GM19351 (cell line): ENCODE data around the gene ST6GALNAC1.
"Not testable (repeated sequence)": the region's sequence is repeated elsewhere in the genome, so short reads cannot be mapped to it uniquely, and the experiment has no call there.

Experiments used
- ATAC-seq: cut with Tn5 transposase; IDR thresholded peaks from one replicate; pipeline ENCODE4 v1.9.1; 2021; ENCODE audit warnings: mild to moderate bottlenecking, moderate library complexity; ENCODE audit not compliant: unreplicated experiment

Gene ST6GALNAC1

DNA sequence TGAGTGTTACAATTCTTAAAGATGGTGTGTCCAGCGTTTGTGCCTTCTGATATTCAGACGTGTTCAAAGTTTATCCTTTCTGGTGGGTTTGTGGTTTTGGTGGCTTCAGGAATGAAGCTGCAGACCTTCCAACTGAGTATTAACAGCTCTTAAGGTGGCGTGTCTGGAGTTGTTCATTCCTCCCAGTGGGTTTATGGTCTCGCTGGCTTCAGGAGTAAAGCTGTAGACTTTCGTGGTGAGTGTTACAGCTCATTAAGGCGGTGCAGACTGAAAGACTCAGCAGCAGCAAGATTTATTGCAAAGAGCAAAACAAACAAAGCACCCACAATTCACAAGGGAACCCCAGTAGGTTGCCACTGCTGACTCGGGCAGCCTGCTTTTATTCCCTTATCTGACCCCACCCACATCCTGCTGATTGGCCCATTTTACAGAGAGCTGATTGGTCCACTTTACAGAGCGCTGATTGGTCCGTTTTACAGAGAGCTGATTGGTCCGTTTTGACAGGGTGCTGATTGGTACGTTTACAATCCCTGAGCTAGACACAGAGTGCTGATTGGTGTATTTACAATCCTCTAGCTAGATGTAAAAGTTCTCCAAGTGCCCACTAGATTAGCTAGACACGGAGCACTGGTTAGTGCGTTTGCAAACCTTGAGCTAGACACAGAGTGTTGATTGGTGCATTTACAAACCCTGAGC is 29.3 kb downstream of the ST6GALNAC1 start:
- ATAC-seq: not testable (repeated sequence)

- no peak for ATAC-seq
Observed at GRCh38 chr17:76612977-76613851, 30.3 kb downstream of the ST6GALNAC1 start.

GRCh38 chr17:76612465-76612864 is 31.1 kb downstream of the ST6GALNAC1 start:
- no peak for ATAC-seq

DNA sequence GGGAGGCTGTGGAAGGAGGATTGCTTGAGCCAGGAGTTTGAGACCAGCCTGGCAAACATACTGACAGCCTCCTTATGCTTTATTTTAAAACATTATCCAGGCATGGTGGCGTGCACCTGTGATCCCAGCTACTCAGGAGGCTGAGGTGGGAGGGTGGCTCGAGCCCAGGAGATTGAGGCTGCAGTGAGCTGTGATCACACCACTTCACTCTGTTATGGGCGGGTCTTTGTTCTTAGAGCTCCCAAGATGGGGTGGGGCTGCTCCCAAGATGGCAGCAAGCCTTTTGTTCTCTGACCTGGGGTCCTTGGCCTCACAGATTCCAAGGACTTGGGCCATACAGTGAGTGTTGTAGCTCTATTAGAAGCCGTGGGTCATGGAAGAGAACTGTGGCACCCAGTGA is 31.8 kb downstream of the ST6GALNAC1 start:
- no peak for ATAC-seq

GRCh38 chr17:76611080-76611749 is 32.3 kb downstream of the ST6GALNAC1 start:
- ATAC-seq: not testable (repeated sequence)

DNA sequence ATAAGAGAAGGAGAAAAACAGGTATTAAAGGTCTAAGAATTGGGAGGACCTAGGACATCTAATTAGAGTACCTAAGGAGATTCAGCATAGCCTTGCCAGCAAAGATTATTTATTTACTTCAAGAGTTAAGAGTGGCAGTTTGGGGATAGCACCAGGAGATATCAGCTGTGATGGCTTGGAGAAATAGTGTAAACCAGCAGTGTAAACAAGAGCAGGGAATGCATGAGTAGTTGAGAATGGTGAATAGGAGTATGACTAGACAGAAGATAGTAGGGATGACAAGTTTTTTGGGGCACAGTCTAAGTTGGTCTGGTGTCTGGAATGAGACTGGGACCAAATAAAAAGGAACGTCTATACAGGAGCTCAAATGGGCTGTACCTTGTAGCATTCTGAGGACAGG is 36.9 kb downstream of the ST6GALNAC1 start:
- ATAC-seq: not testable (repeated sequence)

DNA sequence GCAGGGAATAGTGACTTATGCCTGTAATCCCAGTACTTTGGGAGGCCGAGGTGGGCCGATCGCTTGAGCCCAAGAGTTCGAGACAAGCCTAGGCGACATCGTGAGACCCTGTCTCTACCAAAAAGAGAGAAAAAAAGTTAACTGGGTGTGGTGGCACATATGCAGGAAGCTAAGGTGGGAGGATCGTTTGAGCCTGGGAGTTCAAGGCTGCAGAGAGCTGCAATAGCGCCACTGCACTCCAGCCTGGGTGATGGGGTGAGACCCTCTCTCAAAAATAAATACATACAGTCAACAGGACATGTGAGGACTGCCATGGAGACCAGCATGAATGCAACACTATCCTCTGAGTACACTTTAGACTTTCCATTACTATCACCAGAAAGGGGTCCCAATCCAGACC is 42.5 kb downstream of the ST6GALNAC1 start:
- no peak for ATAC-seq

- no peak for ATAC-seq
Observed at GRCh38 chr17:76599694-76600460, 43.7 kb downstream of the ST6GALNAC1 start.

DNA sequence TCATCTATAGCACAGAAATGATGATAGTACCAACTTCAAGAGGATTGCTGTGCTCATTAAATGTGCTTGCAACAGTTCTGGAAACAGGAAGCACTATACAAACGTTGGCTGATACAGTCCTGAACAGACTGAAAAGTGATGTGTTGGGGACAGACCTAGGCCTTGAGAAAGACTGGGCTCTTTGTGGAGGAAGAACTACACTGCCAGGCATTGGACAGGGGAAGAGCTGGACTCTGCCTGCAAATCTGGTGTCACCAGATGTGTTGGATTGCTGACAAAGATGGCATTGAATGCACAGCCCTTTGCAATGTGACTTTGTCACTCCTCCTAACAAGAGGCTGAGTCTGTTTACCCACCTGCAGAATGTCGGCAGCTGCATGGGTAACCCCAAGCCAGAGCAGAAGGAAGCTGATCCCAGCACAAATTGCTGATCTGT is 45.5 kb downstream of the ST6GALNAC1 start:
- ATAC-seq: no peak

DNA sequence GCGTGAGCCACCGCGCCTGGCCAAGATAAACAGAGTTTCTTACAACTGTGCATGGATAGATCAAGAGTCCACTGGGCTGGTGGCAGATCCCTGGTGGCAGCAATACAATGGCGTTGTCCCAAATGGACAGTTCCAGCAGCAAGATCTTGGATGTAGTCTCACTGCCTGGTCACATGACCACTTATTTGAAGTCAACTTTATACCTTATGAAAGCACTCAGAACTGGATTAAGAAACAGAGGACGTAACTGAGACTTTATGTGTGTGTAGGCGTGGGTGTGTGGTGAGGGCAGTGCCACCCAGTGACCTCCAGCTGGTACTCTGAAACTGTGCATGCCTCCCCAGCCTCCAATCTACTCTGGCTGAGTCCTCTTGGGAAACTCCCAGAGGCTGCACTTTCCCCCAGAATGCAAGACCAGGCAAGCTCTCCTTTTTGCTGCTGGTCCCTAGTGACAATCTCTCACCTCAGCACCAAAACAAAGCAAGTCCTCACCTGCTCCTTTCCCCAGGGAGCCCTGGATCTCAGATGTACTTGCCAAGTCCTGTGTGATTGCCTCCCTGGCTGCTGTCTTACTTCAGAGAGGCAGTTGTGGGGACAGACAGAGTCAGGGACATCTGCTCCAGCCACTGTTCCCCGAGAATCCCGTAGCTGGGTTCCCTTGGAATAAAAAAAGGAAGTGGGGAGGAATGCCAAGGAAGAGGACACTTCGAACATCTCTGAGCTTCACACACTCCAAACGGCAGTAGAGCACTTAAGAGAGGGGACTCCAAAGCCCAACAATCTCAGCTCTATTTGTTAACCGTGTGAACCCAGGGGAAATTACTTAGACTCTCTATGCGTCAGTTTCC is 46.2 kb downstream of the ST6GALNAC1 start:
- no peak for ATAC-seq

DNA sequence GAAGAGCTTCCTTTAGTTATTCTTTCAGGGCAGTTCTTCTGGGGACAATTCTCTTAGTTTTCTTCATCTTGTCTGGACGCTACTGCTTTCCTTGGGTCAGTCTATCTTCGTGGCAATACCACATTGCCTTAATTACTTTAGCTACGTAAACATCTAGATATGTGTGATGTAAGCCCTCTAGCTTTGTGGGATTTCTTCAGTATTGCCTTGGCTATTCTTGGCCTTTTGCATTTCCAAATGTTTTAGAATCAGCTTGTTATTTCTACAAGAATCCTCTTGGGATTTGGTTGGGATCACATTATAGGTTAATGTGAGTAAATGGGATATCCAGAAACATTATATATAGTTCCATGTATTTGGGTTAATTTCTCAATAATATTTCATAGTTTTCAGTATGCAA is 48.9 kb downstream of the ST6GALNAC1 start:
- no peak for ATAC-seq

GRCh38 chr17:76593959-76594358 is 49.6 kb downstream of the ST6GALNAC1 start:
- ATAC-seq: no peak

GRCh38 chr17:76593384-76593826 is 50.2 kb downstream of the ST6GALNAC1 start:
- ATAC-seq: no peak

DNA sequence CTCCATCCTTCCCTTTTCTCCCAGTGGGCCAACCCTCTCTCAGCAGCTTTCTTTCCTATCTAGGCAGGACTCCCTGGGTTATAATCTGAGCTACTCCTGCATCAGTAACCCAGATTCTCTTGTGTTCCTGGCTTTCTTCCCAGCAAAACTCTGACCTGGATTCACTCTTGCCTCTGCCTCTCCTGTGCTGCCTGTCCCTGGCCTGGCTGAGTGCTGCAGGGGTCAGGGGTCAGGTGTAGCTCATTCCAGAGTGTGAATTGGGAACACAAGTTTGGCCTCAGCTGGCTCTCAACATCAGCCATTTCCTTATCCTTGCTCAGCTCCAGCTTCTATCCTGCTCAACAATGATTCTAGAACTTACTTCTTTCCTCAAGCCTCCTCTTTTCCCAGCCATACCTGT is 55.4 kb downstream of the ST6GALNAC1 start:
- ATAC-seq: no peak

DNA sequence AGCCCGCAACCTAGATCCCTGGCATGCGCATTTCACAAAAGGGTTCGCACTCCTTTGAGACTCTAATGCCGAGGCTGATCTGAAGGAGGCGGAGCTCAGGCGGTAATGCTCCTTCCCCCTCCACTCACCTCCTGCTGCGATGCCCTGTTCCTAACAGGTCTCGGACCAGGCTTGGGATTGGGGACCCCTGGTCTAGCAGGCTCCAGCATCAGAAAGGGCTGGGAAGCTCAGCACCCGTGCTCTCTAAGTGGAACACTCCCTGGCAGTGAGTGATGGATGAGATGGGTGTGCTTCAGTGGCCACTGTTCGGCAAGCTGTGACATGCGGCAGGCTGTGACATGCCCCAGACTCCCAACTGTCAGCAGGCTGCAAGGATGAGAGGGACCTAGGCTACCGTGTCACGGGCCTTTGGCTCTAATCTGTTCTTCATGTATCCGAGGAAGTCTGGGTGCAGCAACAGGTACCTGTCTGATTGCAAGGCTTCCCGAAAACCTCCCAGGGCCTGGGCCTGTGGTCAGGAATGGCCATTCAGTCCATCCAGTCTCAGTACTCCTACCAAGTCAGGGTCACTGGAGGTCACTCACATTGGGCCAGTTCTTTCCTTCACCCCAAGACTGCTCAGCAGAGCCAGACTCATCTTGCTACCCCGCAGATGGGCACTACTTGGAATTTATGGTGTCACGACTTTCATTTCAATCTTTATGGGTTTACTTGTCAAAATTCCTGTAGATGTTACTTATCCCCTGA is 56.6 kb downstream of the ST6GALNAC1 start:
- ATAC-seq: no peak

DNA sequence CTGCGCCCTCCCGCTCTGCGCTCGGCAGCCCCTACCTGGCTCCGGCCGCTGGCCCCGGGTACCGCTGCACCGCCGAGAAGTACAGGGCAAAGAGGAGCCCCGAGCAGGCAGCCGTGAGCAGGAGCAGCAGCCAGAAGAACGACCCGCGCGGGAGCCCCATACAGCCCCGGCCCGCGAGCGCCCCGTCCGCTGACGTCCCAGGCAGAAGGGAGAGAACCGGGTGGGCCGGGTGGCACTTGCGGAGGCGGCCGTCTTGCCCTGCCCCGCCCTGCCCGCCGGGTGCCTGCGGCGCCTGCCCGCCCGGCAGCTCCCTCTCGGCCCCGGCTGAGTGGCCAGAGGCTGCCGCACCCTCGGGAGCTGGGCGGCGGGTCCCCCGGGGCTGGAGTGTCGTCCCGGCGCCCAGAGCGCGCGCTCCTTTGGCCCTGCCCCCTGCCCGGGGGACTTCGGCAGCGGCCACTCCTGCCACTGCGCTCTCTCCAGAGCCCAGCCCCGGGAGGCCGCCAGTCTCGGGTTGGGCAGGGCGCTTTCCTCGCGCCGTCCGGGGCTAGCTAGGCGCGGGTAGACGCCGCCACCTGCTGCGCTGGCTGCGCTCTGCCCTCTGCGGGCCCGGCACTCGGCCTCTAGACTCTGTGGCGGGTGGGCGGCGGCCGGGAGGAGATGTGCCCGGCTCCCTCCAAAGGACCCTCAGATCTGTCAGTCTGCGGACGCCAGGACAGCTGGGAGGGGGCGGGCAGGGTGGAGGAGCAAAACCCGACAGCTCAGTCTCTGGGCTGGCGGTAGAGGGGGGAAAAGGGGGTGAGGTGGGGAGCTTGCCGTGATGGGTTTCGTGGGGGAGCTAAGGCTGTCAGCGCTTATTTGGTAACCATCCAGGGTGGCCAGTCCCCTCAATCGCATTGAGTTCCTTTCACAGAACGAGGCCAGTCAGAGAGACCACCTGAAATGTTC is 57.6 kb downstream of the ST6GALNAC1 start, which contains the start of gene ST6GALNAC2:
Gene ST6GALNAC2, minus strand, starts transcription at position 212 of the 945 bp plus-strand sequence. Its CDS starts 52 bp downstream, at position 160.
- no peak for ATAC-seq

- no peak for ATAC-seq
Observed at GRCh38 chr17:76585033-76585648, 58.4 kb downstream of the ST6GALNAC1 start.
